OCI-LY7 (cell line): Measurements from ENCODE around the gene EIF4E1B.

Source experiments
- EZH2phosphoT487 ChIP-seq: fragments of 200-600 bp; sonication (generic); IDR thresholded peaks from 2 replicates; pipeline ENCODE4 v1.6.1; 2018; ENCODE audit warnings: low read depth, borderline replicate concordance, mild to moderate bottlenecking, mixed run types, antibody characterized with exemption, low read length, moderate library complexity, mixed read lengths
- TF ChIP-seq, protein P1 (sequence below): fragments of 200-600 bp; sonication (generic); conservative IDR thresholded peaks from 2 replicates; pipeline ENCODE4 v1.5.1; 2014; ENCODE audit warnings: mild to moderate bottlenecking, antibody characterized with exemption, low read length, moderate library complexity, mixed read lengths

DNA sequence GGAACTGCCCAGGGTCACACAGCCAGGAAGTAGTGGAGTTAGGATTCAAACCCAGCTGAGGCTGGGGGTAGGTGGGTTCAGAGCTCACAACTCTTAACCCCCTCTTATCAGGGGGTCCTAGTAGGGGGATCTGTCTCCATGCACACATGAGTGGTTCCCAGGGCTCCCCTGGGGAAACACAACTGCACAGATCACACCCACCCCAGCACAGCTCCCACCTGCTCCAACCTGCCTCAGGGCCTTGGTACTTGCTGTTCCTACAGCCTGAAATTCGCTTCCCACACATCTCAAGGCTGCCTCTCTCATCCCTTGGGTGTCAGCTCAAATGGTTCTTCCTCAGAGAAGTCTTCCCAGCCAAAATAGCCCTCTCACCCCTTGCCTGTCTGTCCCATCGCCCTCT is 5.0 kb upstream of the EIF4E1B start:
- TF ChIP-seq, protein P1, sequence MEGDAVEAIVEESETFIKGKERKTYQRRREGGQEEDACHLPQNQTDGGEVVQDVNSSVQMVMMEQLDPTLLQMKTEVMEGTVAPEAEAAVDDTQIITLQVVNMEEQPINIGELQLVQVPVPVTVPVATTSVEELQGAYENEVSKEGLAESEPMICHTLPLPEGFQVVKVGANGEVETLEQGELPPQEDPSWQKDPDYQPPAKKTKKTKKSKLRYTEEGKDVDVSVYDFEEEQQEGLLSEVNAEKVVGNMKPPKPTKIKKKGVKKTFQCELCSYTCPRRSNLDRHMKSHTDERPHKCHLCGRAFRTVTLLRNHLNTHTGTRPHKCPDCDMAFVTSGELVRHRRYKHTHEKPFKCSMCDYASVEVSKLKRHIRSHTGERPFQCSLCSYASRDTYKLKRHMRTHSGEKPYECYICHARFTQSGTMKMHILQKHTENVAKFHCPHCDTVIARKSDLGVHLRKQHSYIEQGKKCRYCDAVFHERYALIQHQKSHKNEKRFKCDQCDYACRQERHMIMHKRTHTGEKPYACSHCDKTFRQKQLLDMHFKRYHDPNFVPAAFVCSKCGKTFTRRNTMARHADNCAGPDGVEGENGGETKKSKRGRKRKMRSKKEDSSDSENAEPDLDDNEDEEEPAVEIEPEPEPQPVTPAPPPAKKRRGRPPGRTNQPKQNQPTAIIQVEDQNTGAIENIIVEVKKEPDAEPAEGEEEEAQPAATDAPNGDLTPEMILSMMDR = no peak
- TF ChIP-seq EZH2phosphoT487 = no peak
